Measurements from ENCODE around the gene JMJD1C.

DNA sequence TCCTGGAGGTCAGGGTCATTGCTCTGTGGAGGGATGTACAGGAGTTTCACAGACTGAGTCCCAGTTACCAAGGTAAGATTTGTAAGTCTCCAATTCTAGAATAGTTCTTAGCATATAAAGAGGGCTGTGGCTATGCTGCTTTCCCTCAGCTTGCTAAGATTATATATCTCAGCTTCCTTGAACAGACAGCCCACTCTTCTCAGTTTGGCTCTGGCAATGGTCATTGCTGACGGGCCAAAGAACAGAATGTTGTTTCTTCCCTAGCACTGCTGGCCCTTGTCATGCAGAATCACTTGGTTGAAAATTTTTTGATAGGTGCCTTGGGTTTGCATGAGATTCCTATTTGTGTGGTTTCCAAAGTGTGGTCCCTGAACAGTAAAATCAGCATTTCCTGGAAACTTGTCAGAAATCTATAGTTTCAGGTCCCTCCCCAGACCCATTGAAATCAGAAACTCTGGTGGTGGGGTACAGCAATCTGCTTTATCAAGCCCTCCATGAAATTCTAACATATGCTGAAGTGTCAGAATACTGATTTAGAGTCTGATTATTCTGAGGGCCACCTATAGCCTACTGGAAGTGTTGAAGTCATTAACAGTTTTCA is 294.4 kb downstream of the JMJD1C start:
- TF ChIP-seq CTCF (IDR thresholded peaks at IDR 0.05): no peak
- no peak for TF ChIP-seq POLR2A (IDR thresholded peaks at IDR 0.05)
